Activated CD8-positive, alpha-beta memory T cell treated with anti-CD3 and anti-CD28 coated beads for 24 hours (primary cell): ENCODE measurements around the gene STAB2.
"Not testable (repeated sequence)": the region's sequence is repeated elsewhere in the genome, so short reads cannot be mapped to it uniquely, and the experiment has no call there.

Experiments used
- DNase-seq: peaks from one replicate; pipeline ENCODE4 v3.0.0-alpha.2; 2020

Gene STAB2

DNA sequence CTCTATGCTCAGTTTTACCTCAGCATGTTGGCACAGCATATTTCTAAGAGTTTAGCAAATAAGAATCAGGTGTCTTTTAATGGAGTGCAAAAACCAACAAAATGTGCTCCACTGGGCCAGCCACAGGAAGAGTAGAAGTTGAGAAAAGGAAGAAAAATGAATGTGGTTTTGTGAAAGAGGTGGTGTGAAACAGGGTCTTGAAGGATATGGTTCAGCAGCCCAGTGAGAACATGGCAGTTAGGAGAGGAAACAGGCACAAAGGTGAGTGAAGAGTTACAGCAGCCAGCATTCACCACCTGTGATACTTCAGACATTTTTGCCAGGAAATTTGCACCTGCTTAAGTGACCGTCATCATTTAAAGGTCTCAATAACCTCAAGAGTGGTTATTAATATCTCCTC is 2.4 kb downstream of the STAB2 start:
- DNase-seq, result no peak

DNA sequence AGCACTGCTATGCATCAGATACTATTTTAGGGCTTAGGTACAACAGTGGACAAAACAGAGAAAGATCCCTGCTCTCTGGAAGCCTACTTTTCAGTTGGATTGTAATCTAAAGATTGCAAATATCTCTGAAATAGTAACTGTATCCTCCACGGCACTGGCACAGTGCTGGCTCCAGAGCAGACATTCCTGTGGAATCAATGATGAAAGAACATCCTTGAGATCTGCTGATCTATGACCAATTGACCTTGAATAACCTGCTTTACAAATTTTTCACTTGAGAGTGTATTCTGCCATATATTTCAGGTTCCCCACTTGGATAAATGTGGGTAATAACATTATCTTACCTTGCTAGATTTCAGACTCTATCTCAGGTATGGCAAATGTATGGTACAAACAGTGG is 3.2 kb downstream of the STAB2 start:
- no peak for DNase-seq

DNA sequence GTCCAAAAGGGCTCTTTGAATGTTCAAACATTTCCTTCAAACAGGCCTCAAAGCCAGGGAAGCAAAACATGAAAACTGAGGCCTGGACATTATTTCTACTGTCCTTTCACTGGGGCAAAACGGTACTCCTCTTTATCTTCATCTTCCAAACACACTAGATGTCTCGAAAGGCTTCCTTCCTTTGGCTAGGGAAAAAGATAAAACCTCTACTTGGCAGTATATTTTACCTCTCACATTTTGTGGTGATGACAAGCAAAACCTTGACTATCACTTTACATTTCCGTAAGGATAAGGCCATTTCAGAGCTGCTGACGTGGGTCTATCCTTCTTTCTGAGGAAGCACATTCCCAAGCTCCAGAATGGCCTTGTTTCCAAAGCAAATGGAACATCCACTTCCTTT is 9.9 kb downstream of the STAB2 start:
- no peak for DNase-seq

GRCh38 chr12:103599274-103599673 is 12.2 kb downstream of the STAB2 start:
- DNase-seq, result no peak

DNA sequence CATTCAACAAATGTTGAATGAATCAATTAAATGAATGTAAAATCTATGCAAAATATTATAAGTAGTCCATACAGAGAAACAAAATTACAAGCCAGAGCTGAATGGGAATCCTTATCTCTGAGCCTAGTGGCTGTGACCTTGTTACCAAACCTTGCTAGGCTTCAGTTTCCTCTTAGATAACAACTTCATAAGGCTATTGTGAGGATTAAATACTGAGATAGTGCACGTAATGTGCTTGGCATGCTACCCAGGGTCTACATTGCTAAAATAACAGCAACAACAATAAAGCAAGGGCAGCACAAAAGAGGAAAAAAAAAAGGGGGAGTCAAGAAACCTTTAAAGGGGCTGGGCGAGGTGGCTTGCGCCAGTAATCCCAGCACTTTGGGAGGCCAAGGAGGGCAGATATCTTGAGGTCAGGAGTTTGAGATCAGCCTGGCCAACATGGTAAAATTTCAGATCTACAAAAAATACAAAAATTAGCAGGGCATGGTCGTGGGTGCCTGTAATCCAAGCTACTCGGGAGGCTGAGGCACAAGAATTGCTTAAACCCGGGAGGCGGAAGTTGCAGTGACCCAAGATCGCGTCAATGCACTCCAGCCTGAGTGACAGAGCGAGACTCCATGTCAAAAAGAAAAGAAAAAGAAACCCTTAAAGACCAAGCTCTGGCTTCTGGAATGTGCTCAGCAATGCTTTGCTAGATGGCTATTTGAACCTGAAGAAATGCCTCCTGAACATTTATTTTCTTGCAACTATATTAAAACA is 14.1 kb downstream of the STAB2 start:
- DNase-seq, result no peak

DNA sequence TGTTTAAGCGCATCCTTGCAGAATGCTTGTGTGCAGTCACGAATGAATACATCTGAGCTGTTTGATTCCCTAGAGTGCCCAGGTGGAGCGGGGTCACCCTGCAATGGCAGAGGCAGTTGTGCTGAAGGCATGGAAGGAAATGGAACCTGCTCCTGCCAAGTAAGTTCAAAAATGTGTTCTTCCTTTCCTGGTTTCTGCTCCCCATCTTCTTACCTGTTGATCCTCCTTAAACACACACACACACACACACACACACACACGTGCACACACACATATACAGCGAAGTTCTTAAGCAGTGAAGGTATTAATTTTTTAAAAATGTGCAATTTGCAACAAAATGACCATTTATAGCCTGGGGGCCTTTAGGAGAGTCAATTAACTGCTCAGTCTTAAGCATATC is 33.3 kb downstream of the STAB2 start:
- DNase-seq, result no peak

GRCh38 chr12:103623716-103624115 is 36.6 kb downstream of the STAB2 start:
- no peak for DNase-seq

GRCh38 chr12:103626498-103626897 is 39.4 kb downstream of the STAB2 start:
- DNase-seq, result no peak

DNA sequence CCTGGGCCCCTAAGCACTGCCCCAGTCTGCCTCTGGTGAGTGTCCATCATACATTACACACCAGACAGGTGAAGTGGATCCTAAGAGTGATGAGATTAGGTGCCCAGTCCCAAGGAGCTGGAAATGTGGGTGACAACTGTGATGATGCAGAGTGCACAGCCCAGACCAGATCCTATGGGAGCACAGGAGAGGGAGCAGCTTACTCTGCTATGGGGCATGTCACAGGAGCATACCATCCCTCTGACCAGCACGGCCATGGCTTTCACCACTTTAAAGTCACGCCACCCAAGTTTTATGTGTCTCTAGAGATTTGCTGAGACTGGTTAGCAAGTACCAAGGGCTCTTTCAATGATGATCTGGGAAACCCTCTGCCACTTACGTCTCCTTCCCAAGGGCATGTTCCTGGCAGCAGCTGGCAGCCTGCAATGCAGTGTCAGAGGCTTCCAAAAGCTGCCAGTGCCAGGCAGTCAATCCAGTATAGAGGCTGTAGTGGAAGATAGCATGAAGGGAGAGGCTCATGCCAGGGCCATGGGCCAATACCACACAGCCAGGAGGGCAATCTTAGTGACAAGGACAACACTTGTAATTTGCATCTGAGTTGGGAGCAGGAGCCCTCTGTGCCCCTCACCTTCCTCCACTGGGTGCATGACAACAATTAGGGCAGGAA is 40.2 kb downstream of the STAB2 start:
- DNase-seq, result no peak

DNA sequence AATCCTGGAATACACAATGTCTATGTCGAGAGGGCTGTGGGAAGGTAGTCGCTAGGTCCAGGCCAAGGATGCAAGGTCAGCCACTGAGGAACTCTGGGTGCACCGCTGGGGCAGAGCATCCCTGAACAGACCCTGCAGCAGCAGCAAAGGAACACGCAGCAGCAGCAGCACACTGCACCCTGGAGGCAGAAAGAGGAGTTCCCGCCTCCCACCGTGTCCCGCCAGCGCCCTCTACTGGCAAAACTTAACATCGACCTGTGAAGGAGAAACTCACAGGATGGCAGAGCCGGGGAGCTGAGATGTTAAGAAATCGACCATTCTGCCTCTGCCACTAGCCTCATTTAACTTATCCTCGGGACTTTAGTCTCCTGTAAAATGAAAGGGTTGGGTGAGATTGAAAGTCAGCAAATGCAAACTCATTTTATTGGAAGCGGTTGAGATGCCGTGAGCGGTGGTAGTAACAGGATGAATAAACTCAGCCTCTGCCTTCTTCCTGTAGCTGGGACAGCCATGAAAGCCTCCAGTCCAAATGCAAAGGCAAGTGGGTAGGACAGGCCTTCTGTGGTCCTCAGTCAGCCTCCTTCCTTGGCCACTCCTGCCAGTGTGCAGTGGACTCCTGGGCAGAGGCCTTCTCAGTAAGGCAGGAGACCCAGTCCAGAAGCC is 45.6 kb downstream of the STAB2 start:
- peak; percentile 60 for DNase-seq

- no peak for DNase-seq
Observed at GRCh38 chr12:103634732-103635131, 47.7 kb downstream of the STAB2 start.

- no peak for DNase-seq
Observed at GRCh38 chr12:103635419-103635818, 48.3 kb downstream of the STAB2 start.

GRCh38 chr12:103637021-103637420 is 49.9 kb downstream of the STAB2 start:
- no peak for DNase-seq

GRCh38 chr12:103637429-103637828 is 50.4 kb downstream of the STAB2 start:
- DNase-seq, result no peak

DNA sequence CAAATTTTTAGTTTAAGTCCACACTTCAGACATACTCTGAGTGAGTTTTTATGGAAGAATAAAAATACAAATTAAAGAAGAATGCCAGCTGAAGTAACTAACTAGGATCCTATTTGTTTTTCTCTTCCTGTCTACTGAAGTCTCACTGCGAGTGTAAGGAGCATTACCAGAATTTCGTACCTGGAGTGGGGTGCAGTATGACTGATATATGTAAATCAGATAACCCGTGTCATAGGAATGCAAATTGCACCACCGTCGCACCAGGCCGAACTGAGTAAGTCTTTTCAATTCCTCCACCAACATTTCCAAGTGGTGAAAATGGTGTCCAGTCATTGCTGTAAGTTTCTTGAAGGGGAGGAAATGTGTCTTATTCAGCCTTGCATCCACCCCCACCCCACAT is 52.9 kb downstream of the STAB2 start:
- no peak for DNase-seq

- DNase-seq, result no peak
Observed at GRCh38 chr12:103640410-103640809, 53.3 kb downstream of the STAB2 start.

DNA sequence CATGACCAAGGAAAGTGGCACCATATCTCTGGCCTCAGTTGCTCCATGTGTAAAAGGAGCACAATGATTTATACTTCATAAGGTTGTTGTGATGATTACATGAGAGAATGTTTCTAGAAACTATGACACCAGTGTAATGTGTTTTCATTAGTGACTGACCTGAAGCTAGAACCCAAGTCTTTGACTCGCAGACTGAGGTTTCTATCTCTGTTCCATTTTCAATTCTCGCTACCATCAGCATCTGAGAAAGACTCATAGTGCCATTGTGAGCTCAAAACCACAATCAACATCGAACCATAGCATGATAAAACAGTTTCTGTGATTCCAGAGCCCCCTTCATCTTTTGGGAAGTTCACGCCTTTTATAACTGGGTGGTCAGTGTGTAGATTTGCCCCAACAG is 53.8 kb downstream of the STAB2 start:
- DNase-seq, result no peak

DNA sequence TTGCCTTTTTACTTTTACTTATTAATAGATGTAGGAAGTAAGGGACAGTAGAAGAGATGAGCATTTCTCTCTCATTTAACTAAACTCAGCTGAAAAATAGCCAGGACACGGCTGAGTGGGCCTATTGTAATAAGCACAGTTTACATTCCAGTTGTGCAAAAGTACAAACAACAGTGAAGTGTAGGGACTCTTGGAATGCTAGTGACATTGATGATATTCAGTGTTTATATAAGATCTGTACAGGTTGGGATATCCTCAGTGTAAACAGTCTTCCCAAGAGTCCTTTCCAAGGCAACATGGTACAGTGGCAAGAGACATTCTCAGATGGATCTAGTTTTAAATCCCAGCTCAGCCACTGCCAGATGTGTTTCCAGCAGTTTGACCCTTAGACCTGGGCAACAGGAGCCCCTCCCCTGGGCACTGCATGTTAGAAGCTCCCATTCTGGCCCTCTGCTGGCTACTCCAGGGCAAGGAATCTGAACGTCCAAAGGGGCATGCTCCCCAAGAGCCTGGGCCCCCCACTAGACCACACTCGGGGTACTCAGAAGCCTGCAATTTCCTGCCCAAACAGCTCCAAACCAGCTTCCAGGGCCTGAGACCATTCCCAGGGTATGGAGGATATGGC is 55.3 kb downstream of the STAB2 start:
- no peak for DNase-seq

DNA sequence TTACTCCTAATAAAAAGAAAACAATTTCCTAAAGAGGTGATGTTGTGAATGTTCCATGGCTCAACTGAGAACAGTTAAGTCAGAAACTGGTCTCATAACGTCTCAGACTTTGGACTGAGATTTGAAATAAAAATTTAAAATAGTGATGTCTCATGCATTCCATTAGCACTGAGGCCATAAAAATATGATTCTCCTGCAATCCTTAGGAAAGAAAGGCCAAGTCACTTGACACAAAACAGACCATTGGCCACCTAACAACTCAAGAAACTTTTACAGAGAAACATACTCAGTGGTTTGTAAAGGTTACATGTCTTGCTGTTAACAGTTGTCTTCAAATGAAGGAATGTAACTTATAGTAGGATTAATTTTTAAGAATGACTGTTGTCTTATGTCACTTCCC is 58.1 kb downstream of the STAB2 start:
- no peak for DNase-seq

DNA sequence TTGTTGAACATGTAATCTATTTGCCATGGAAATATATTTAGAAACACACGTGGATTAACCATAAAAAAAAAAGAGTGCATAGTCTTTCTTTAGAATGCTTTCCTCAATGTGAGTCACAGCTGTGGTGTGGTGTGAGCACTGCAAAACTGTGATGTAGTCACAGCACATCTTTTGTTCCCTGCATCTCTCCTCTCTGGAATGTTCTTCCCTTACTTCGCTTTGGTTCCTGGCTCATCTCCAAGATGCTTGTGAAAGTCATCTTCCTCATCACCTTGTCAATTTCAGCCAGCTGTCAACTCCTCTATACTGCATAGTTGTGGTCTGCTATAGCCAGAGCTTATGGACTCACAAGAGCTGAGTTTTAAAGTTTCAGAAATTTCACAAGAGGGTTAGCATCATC is 60.2 kb downstream of the STAB2 start:
- DNase-seq, result no peak

DNA sequence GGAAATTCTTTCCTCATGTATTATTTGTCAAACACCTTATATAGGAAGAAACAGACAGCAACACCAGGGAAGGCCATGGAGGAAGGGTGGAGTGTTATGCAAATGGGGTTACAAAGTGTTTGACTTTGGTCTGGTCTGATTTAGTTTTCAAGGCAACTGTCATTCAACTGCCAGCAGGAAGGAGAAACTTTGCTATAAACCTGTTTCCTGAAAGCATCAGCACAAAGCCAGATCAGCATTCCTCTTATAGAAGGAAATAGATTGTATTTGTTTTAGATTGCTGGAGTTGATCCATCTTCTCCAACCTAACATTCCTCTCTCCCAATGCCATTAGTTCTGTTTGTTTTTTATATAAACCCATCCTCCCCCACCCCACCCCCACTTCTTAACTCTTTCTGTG is 65.7 kb downstream of the STAB2 start:
- no peak for DNase-seq

GRCh38 chr12:103653568-103654173 is 66.6 kb downstream of the STAB2 start:
- DNase-seq, result not testable (repeated sequence)

DNA sequence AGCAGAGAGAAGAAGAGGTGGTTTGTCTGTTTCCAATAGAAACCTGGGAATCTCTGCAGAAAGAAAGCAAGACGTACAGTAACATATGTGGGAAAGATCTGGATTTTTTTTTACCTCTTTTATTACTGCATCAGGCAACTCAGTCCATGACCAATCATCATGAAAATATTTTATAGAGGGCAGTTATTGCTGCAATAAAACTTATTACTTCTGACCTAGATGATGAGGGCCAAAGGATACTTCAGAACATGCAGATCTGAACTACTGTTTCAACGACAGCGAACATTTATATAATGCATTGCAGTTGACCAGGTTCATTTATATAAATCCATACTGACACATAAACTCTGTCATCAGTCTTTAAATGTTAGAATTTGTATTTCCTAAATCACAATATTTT is 67.7 kb downstream of the STAB2 start:
- DNase-seq, result no peak
